Measurements from ENCODE around the gene ABL1. TPM values are rescaled to one million over a fixed set of nuclear protein-coding genes. Genes with fewer than 3 reads are reported as not detected.

The ABL1 gene
- total and polyA plus RNA-seq, 10 donors: 9.7 to 76.7 (median 42.2) TPM

DNA sequence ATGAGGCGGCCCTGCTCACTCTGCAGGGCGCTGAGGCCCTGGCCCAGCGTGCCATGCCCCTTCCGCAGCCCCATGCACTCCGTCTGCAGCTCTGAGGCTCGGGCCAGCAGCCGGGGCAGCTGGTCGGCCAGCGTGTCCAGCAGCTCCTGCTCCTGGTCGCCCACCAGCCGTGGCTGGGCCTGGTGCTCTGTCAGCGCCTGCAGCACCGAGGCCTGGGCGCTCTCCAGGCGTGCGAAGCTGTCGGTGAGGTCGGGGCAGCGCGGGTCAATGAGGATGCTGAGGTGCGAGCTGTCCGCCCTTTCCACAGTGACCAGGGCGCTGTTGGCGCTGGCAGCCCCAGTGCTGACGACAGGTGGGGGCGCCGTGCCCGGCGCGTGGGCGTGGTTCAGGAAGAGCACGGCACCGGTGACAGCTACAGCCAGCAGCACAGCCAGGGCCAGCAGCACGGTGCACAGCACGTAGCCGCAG is 94.6 kb downstream of the ABL1 start:
- intact Hi-C loops (cut with DNase I; ENCODE audit: low total_unique reads): no loop called here
- H3K27me3 ChIP-seq (replicated peaks in 1 of 7): peaks cover 0 to 73% (median 31%) of the 10 kb centered on the region in 7 donors
- WGBS, 5 donors: 74 to 92% (median 87%) methylated on average over 5 to 36 of the region's 36 CpGs

DNA sequence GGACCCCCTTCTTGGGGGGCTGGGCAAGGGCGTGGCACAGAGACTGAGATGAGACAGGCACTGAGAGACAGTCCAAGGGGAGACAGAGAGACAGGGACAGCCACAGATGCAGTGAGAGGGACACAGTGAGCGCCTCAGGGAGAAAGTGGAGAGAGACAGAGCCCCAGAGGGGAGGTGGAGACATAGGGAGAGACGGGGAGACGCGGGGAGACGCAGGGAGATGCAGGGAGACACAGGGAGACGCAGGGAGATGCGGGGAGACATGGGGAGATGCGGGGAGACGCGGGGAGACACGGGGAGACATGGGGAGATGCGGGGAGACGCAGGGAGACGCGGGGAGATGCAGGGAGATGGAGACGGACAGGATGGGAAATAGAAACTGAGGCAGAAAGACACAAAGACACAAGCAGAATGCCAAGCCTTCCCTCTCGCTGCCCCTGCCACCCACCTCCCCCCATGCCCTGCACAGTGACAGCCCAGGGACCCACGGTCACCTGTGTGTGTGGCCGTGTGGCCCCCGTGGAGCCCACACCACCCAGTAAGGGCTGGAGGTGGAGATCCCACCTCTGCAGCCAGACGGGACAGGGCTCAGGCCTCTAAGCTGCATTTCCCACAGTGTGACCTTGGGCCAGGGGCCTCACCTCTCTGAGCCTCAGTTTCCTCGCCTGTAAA is 95.2 kb downstream of the ABL1 start:
- H3K27ac ChIP-seq: no peak overlapping the region
- DNase-seq: no peak
- intact Hi-C loops (cut with DNase I; ENCODE audit: low total_unique reads): no loop called here
- H3K9me3 ChIP-seq: no peaks in the 10 kb centered on the region
- no peaks in the 10 kb centered on the region for H3K36me3 ChIP-seq
- H3K27me3 ChIP-seq (replicated peaks in 1 of 7): peaks cover 0 to 73% (median 29%) of the 10 kb centered on the region in 7 donors
- 83 to 87% (median 85%) methylated on average over 23 of the region's 23 CpGs for WGBS, 5 donors
- H3K4me3 ChIP-seq: no peak overlapping the region
- H3K4me1 ChIP-seq: peaks cover 0 to 11% (median under 1%) of the 10 kb centered on the region in 6 donors
- no peak for TF ChIP-seq POLR2AphosphoS5 (IDR thresholded peaks at IDR 0.05)
- TF ChIP-seq, protein P1, sequence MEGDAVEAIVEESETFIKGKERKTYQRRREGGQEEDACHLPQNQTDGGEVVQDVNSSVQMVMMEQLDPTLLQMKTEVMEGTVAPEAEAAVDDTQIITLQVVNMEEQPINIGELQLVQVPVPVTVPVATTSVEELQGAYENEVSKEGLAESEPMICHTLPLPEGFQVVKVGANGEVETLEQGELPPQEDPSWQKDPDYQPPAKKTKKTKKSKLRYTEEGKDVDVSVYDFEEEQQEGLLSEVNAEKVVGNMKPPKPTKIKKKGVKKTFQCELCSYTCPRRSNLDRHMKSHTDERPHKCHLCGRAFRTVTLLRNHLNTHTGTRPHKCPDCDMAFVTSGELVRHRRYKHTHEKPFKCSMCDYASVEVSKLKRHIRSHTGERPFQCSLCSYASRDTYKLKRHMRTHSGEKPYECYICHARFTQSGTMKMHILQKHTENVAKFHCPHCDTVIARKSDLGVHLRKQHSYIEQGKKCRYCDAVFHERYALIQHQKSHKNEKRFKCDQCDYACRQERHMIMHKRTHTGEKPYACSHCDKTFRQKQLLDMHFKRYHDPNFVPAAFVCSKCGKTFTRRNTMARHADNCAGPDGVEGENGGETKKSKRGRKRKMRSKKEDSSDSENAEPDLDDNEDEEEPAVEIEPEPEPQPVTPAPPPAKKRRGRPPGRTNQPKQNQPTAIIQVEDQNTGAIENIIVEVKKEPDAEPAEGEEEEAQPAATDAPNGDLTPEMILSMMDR (IDR thresholded peaks at IDR 0.05 in 8 of 11, conservative IDR thresholded peaks at IDR 0.05 in 3 of 11): no peak
- TF ChIP-seq POLR2A (IDR thresholded peaks at IDR 0.05): no peak

More for the DNA sequence above, 94.6 kb downstream of the ABL1 start:
- H3K4me3 ChIP-seq: no peak overlapping the region
- no peaks in the 10 kb centered on the region for H3K36me3 ChIP-seq
- H3K9me3 ChIP-seq: no peaks in the 10 kb centered on the region
- no peak overlapping the region for H3K27ac ChIP-seq
- DNase-seq: no peak
- no peak for TF ChIP-seq POLR2AphosphoS5 (IDR thresholded peaks at IDR 0.05)
- TF ChIP-seq POLR2A (IDR thresholded peaks at IDR 0.05): no peak
- TF ChIP-seq, protein P1 (IDR thresholded peaks at IDR 0.05 in 8 of 11, conservative IDR thresholded peaks at IDR 0.05 in 3 of 11): no peak
- peaks cover 0 to 9% (median 0%) of the 10 kb centered on the region in 6 donors for H3K4me1 ChIP-seq

GRCh38 chr9:130930804-130931349 is 95.8 kb downstream of the ABL1 start:
- 82 to 91% (median 87%) methylated on average over 15 of the region's 15 CpGs for WGBS, 5 donors
- Histone ChIP-seq H3K4me1 (peaks cover 0 to 15% (median 4%) of the 10 kb centered on the region in 6 donors), H3K9me3 (no peaks in the 10 kb centered on the region), H3K27me3 (replicated peaks in 1 of 7) (peaks cover 0 to 73% (median 35%) of the 10 kb centered on the region in 7 donors), H3K27ac (no peak overlapping the region), H3K36me3 (no peaks in the 10 kb centered on the region), H3K4me3 (no peak overlapping the region)
- no peak for DNase-seq
- TF ChIP-seq POLR2AphosphoS5 (IDR thresholded peaks at IDR 0.05) (no peak), POLR2A (IDR thresholded peaks at IDR 0.05) (no peak)
- TF ChIP-seq, protein P1 (IDR thresholded peaks at IDR 0.05 in 8 of 11, conservative IDR thresholded peaks at IDR 0.05 in 3 of 11): no peak
- intact Hi-C loops (cut with DNase I; ENCODE audit: low total_unique reads): no loop called here
